PC-3 (cell line): ENCODE measurements around the gene PIK3IP1. TPM values are rescaled to one million over a fixed set of nuclear protein-coding genes. Genes with fewer than 3 reads are reported as not detected.

Experiments used
- ATAC-seq: fragments of 200-7000 bp; cut with Tn5 transposase; 2 replicates; pipeline ENCODE4 v1.9.1; 2020; ENCODE audit warnings: mild to moderate bottlenecking, moderate library complexity
- BruUV-seq: library from RNA; stranded (reverse); fragments of 400-500 nt; replicated peaks from 2 replicates; lab custom pipeline; 2021; lab: Mats Ljungman, UMichigan
- CTCF ChIA-PET: fragments of 300-600 bp; sonication (Branson Sonifier 250); formaldehyde crosslinking; loops from one replicate; lab custom pipeline; 2022; ENCODE audit warnings: antibody characterized with exemption; lab: Charles Lee
- POLR2A ChIA-PET: fragments of 300-600 bp; sonication (Branson Sonifier 250); formaldehyde crosslinking; loops from one replicate; lab custom pipeline; 2022; ENCODE audit warnings: antibody characterized with exemption; ENCODE audit not compliant: unreplicated experiment; lab: Charles Lee
- DNase-seq: peaks from one replicate; pipeline ENCODE4 v3.0.0-alpha.2; 2015
- H2AFZ ChIP-seq: fragments of 300-600 bp; sonication (generic); 2 replicates; pipeline ENCODE4 v1.6.0; 2016; ENCODE audit warnings: antibody characterized with exemption, low read length
- H3F3A ChIP-seq: fragments of 300-600 bp; sonication (generic); one replicate; pipeline ENCODE4 v1.6.0; 2017; ENCODE audit warnings: antibody characterized with exemption, low read length, control low read depth, mild to moderate bottlenecking; ENCODE audit not compliant: unreplicated experiment
- H3K27ac ChIP-seq: fragments of 300-600 bp; sonication (generic); 2 replicates; pipeline ENCODE4 v1.5.1; 2016; ENCODE audit warnings: mild to moderate bottlenecking, low read length
- H3K27me3 ChIP-seq: fragments of 300-600 bp; sonication (generic); 2 replicates; pipeline ENCODE4 v1.6.1; 2016; ENCODE audit warnings: low read length, mixed read lengths
- H3K36me3 ChIP-seq: fragments of 300-600 bp; sonication (generic); 2 replicates; pipeline ENCODE4 v1.6.1; 2016; ENCODE audit warnings: low read depth, mixed run types, low read length, mixed read lengths
- H3K4me1 ChIP-seq: fragments of 300-600 bp; sonication (generic); 2 replicates; pipeline ENCODE4 v1.5.1; 2016; ENCODE audit warnings: low read length; ENCODE audit not compliant: insufficient read depth
- H3K4me2 ChIP-seq: fragments of 300-600 bp; sonication (generic); 2 replicates; pipeline ENCODE4 v1.6.0; 2016; ENCODE audit warnings: low read length
- H3K4me3 ChIP-seq: fragments of 300-600 bp; sonication (generic); 2 replicates; pipeline ENCODE4 v1.5.1; 2016; ENCODE audit warnings: mild to moderate bottlenecking, low read length, mixed read lengths
- H3K79me2 ChIP-seq: fragments of 300-600 bp; sonication (generic); 2 replicates; pipeline ENCODE4 v1.6.1; 2017; ENCODE audit warnings: low read length, mixed read lengths
- H3K9ac ChIP-seq: fragments of 300-600 bp; sonication (generic); 2 replicates; pipeline ENCODE4 v1.6.0; 2016; ENCODE audit warnings: mild to moderate bottlenecking, low read length
- H3K9me2 ChIP-seq: fragments of 300-600 bp; sonication (generic); replicated peaks from 2 replicates; pipeline ENCODE4 v1.6.1; 2016; ENCODE audit warnings: mixed run types, low read length, mixed read lengths
- H3K9me3 ChIP-seq: fragments of 300-600 bp; sonication (generic); 2 replicates; pipeline ENCODE4 v1.6.1; 2016; ENCODE audit warnings: low read length, mixed read lengths
- H4K20me1 ChIP-seq: fragments of 300-600 bp; sonication (generic); 2 replicates; pipeline ENCODE4 v1.6.1; 2016; ENCODE audit warnings: low read length, mixed read lengths
- CTCF ChIP-seq: fragments of 300-600 bp; sonication (generic); conservative IDR thresholded peaks from 2 replicates; pipeline ENCODE4 v1.5.1; 2017; ENCODE audit warnings: antibody characterized with exemption, low read depth, mild to moderate bottlenecking, low read length
- EZH2 ChIP-seq: fragments of 300-600 bp; sonication (generic); IDR thresholded peaks from one replicate; pipeline ENCODE4 v1.6.1; 2017; ENCODE audit warnings: antibody characterized with exemption, mild to moderate bottlenecking, low read length; ENCODE audit not compliant: unreplicated experiment
- EZH2phosphoT487 ChIP-seq: fragments of 300-600 bp; sonication (generic); IDR thresholded peaks from 2 replicates; pipeline ENCODE4 v1.6.1; 2018; ENCODE audit warnings: mild to moderate bottlenecking, antibody characterized with exemption, low read length, borderline replicate concordance
- intact Hi-C: fragments of 100-400 bp; cut with micrococcal nuclease; formaldehyde crosslinking; loops from 2 replicates; pipeline ENCODE4 v1.9.0; 2023
- total RNA-seq: library from RNA; depleted of rRNA; stranded (reverse); fragments of >200 nt; gene quantifications from 2 replicates; pipeline ENCODE4 v1.2.3, GENCODE V29; 2014; rRNA removed

The PIK3IP1 gene
- total RNA-seq, 1 experiment from 2014 or later, result 1.9 TPM

GRCh38 chr22:31235081-31235480 is 57.2 kb downstream of the PIK3IP1 start:
- no peaks in the 10 kb centered on the region for H3K27me3 ChIP-seq
- no TSS peak for BruUV-seq
- no peak overlapping the region for H3K27ac ChIP-seq
- peaks cover 5% of the 10 kb centered on the region; the same call in 1 of the 2 replicates for H3K4me1 ChIP-seq
- no peaks in the 10 kb centered on the region for H3F3A ChIP-seq
- TF ChIP-seq EZH2phosphoT487 (no peak), CTCF (no peak), EZH2 (no peak)
- DNase-seq, result no peak
- no peak overlapping the region for H3K4me3 ChIP-seq
- H2AFZ ChIP-seq, result no peak overlapping the region
- ChIA-PET CTCF (no interaction called here), POLR2A (no interaction called here)
- no peaks in the 10 kb centered on the region for H3K36me3 ChIP-seq
- no peaks in the 10 kb centered on the region for H3K79me2 ChIP-seq
- H3K9me3 ChIP-seq, result no peaks in the 10 kb centered on the region
- ATAC-seq, result no peak
- no peaks in the 10 kb centered on the region for H4K20me1 ChIP-seq
- intact Hi-C loops, result loop anchor here (10.0 kb wide), 1 partner anchor 290 kb away; no protein-coding TSS in a partner anchor
- no peak overlapping the region for H3K9ac ChIP-seq
- H3K9me2 ChIP-seq, result no peaks in the 10 kb centered on the region
- H3K4me2 ChIP-seq, result no peak overlapping the region

- BruUV-seq, result no TSS peak
These were observed 59.3 kb downstream of the PIK3IP1 start for GRCh38 chr22:31233001-31233400.

More at GRCh38 chr22:31233001-31233400, 59.3 kb downstream of the PIK3IP1 start:
- no peak overlapping the region for H3K9ac ChIP-seq
- no peak overlapping the region for H2AFZ ChIP-seq
- H3K9me3 ChIP-seq, result no peaks in the 10 kb centered on the region
- H3K79me2 ChIP-seq, result no peaks in the 10 kb centered on the region
- no peak for ATAC-seq
- ChIA-PET CTCF (no interaction called here), POLR2A (no interaction called here)
- H3K9me2 ChIP-seq, result no peaks in the 10 kb centered on the region
- no peak overlapping the region for H3K4me3 ChIP-seq
- H4K20me1 ChIP-seq, result no peaks in the 10 kb centered on the region
- H3K36me3 ChIP-seq, result no peaks in the 10 kb centered on the region
- no peak for DNase-seq
- no peaks in the 10 kb centered on the region for H3F3A ChIP-seq
- TF ChIP-seq EZH2 (no peak), CTCF (no peak), EZH2phosphoT487 (no peak)
- peaks cover 5% of the 10 kb centered on the region; the same call in 1 of the 2 replicates for H3K4me1 ChIP-seq
- intact Hi-C loops, result loop anchor here (5.0 to 10.0 kb wide), 2 partner anchors 71 to 288 kb away; partner anchors contain the start of gene RNF185
- no peak overlapping the region for H3K4me2 ChIP-seq
- no peak overlapping the region for H3K27ac ChIP-seq
- no peaks in the 10 kb centered on the region for H3K27me3 ChIP-seq

Other genes with a start within 250 kb of the PIK3IP1 start
- 145 and 167 TPM in 2 replicates for gene SMTN, start 211.2 kb downstream of the PIK3IP1 start, total RNA-seq
- gene SELENOM, start 184.9 kb downstream of the PIK3IP1 start, total RNA-seq, result 36.8 and 56.7 TPM in 2 replicates
- 2.1 and 3.1 TPM in 2 replicates for gene INPP5J, start 169.5 kb downstream of the PIK3IP1 start, total RNA-seq
- not detected in 2 replicates for gene PLA2G3, start 152.0 kb downstream of the PIK3IP1 start, total RNA-seq
- gene RNF185, start 132.3 kb downstream of the PIK3IP1 start, total RNA-seq, result 15.3 and 15.8 TPM in 2 replicates
- 13.2 and 17.2 TPM in 2 replicates for gene LIMK2, start 80.2 kb downstream of the PIK3IP1 start, total RNA-seq
- 31.3 and 40.7 TPM in 2 replicates for gene PATZ1, start 53.9 kb upstream of the PIK3IP1 start, total RNA-seq
- gene DRG1, start 107.1 kb upstream of the PIK3IP1 start, total RNA-seq, result 32.1 and 49.9 TPM in 2 replicates
- 4.5 and 5.3 TPM in 2 replicates for gene EIF4ENIF1, start 197.4 kb upstream of the PIK3IP1 start, total RNA-seq
- 22.5 and 24.0 TPM in 2 replicates for gene SFI1, start 204.0 kb upstream of the PIK3IP1 start, total RNA-seq